Right ventricle myocardium inferior (tissue), 1 donor: ENCODE data around the gene OSBPL10. TPM values are rescaled to one million over a fixed set of nuclear protein-coding genes. Genes with fewer than 3 reads are reported as not detected.
A peak's percentile ranks its signal among the peaks of the same experiment; 100 is the strongest.

Source experiments
- ATAC-seq: fragments of 200-7000 bp; cut with Tn5 transposase; one replicate; pipeline ENCODE4 v1.9.1; 2020; ENCODE audit warnings: mild to moderate bottlenecking, moderate library complexity
- DNase-seq: peaks from one replicate; pipeline ENCODE4 v3.0.0; 2021; ENCODE audit errors: missing footprints
- intact Hi-C: fragments of 100-400 bp; cut with DNase I; formaldehyde crosslinking; loops from one replicate; pipeline ENCODE4 v1.11.0; 2022
- total RNA-seq: library from RNA; stranded (reverse); fragmentation: NEBNext Ultra II Directional; extraction: Animal tissue kit (Norgen Biotek cat#: 25700); gene quantifications from one replicate; pipeline ENCODE4 v1.2.1, GENCODE V29; 2021
- donor health status: DM: no; HTN: yes; CAD: no; lungs with severe emphysema.

Gene OSBPL10
- total RNA-seq, 1 donor from 2014 or later = 6.6 TPM

- ATAC-seq = no peak
- DNase-seq = no peak
- intact Hi-C loops = no loop called here
Observed at GRCh38 chr3:31748933-31749295, 232.1 kb downstream of the OSBPL10 start.

GRCh38 chr3:31748281-31748932 lies 232.7 kb downstream of the OSBPL10 start:
- ATAC-seq (no peak), DNase-seq (no peak)
- intact Hi-C loops = no loop called here

GRCh38 chr3:31747785-31748184 lies 233.3 kb downstream of the OSBPL10 start:
- intact Hi-C loops = no loop called here
- DNase-seq (no peak), ATAC-seq (no peak)

- no peak for ATAC-seq
- no peak for DNase-seq
- intact Hi-C loops = no loop called here
Observed at GRCh38 chr3:31744913-31745312, 236.1 kb downstream of the OSBPL10 start.

GRCh38 chr3:31743331-31744089 lies 237.6 kb downstream of the OSBPL10 start:
- ATAC-seq (peak; percentile 72), DNase-seq (no peak)
- intact Hi-C loops = no loop called here

- DNase-seq (no peak), ATAC-seq (no peak)
- intact Hi-C loops = no loop called here
Observed at GRCh38 chr3:31740397-31740796, 240.7 kb downstream of the OSBPL10 start.

- peak; percentile 82 for ATAC-seq
- no peak for DNase-seq
- intact Hi-C loops = no loop called here
Observed at GRCh38 chr3:31738412-31738811, 242.7 kb downstream of the OSBPL10 start.

GRCh38 chr3:31735667-31736066 lies 245.4 kb downstream of the OSBPL10 start:
- ATAC-seq (no peak), DNase-seq (no peak)
- intact Hi-C loops = no loop called here

- intact Hi-C loops = no loop called here
- DNase-seq (no peak), ATAC-seq (no peak)
Observed at GRCh38 chr3:31733234-31733667, 247.8 kb downstream of the OSBPL10 start.

GRCh38 chr3:31732548-31732947 lies 248.5 kb downstream of the OSBPL10 start:
- intact Hi-C loops = no loop called here
- ATAC-seq = peak; percentile 84
- DNase-seq = peak; percentile 73

GRCh38 chr3:31729573-31729972 lies 251.5 kb downstream of the OSBPL10 start:
- ATAC-seq (no peak), DNase-seq (no peak)
- intact Hi-C loops = no loop called here

- ATAC-seq (peak; percentile 54), DNase-seq (no peak)
- intact Hi-C loops = no loop called here
Observed at GRCh38 chr3:31729082-31729481, 252.0 kb downstream of the OSBPL10 start.

- DNase-seq (no peak), ATAC-seq (no peak)
- intact Hi-C loops = no loop called here
Observed at GRCh38 chr3:31728403-31728802, 252.7 kb downstream of the OSBPL10 start.

- intact Hi-C loops = loop anchor here (2.0 kb wide), 1 partner anchor 43 kb away; no protein-coding TSS in a partner anchor
- no peak for DNase-seq
- ATAC-seq = no peak
Observed at GRCh38 chr3:31725976-31726375, 255.1 kb downstream of the OSBPL10 start.

- intact Hi-C loops = loop anchor here (2.0 kb wide), 1 partner anchor 43 kb away; no protein-coding TSS in a partner anchor
- no peak for DNase-seq
- ATAC-seq = no peak
Observed at GRCh38 chr3:31725568-31725967, 255.5 kb downstream of the OSBPL10 start.

GRCh38 chr3:31724651-31725050 lies 256.4 kb downstream of the OSBPL10 start:
- intact Hi-C loops = loop anchor here (2.0 kb wide), 1 partner anchor 44 kb away; no protein-coding TSS in a partner anchor
- ATAC-seq = no peak
- no peak for DNase-seq

- intact Hi-C loops = loop anchor here (2.0 kb wide), 1 partner anchor 45 kb away; no protein-coding TSS in a partner anchor
- ATAC-seq = no peak
Observed at GRCh38 chr3:31724116-31724515, 256.9 kb downstream of the OSBPL10 start.

GRCh38 chr3:31723701-31724100 lies 257.4 kb downstream of the OSBPL10 start:
- intact Hi-C loops = loop anchor here (2.0 kb wide), 1 partner anchor 45 kb away; no protein-coding TSS in a partner anchor
- no peak for ATAC-seq
- no peak for DNase-seq

More at GRCh38 chr3:31724116-31724515, 256.9 kb downstream of the OSBPL10 start:
- no peak for DNase-seq

- DNase-seq = no peak
- ATAC-seq = no peak
- intact Hi-C loops = no loop called here
Observed at GRCh38 chr3:31721676-31722075, 259.4 kb downstream of the OSBPL10 start.
